ENCODE measurements around the gene CT45A10.
"Not testable (repeated sequence)": the region's sequence is repeated elsewhere in the genome, so short reads cannot be mapped to it uniquely, and the experiment has no call there.

Gene CT45A10

GRCh38 chrX:135871712-135872111 lies 21.5 kb downstream of the CT45A10 start, which contains the start of gene CT45A9:
Gene CT45A9 (minus strand): TSS chrX:135871812. CDS start chrX:135868061, 3,751 bp downstream.
- not testable (repeated sequence) for H3K27me3 ChIP-seq (ENCODE audit: insufficient read depth, low read length, poor library complexity, severe bottlenecking); H3K4me2 ChIP-seq (ENCODE audit: low read depth, low read length, poor library complexity, severe bottlenecking); H3F3A ChIP-seq (ENCODE audit: low read depth); H3K36me3 ChIP-seq (ENCODE audit: insufficient read depth, low read length); H2AFZ ChIP-seq (ENCODE audit: low read length); H3K9me2 ChIP-seq (replicated peaks; ENCODE audit: low read depth, low read length); H3K9ac ChIP-seq (ENCODE audit: low read depth, low read length, poor library complexity, severe bottlenecking); H4K20me1 ChIP-seq (ENCODE audit: insufficient read depth, low read length, poor library complexity, severe bottlenecking); H3K79me2 ChIP-seq (ENCODE audit: insufficient read depth, low read length); H3K9me3 ChIP-seq (ENCODE audit: insufficient read depth, low read depth, low read length); H3K4me3 ChIP-seq (ENCODE audit: low read length, poor library complexity, severe bottlenecking); H3K4me1 ChIP-seq (ENCODE audit: insufficient read depth, low read length, poor library complexity, severe bottlenecking)

- not testable (repeated sequence) for H3K27me3 ChIP-seq (ENCODE audit: insufficient read depth, low read length, poor library complexity, severe bottlenecking); H2AFZ ChIP-seq (ENCODE audit: low read length); H3K4me3 ChIP-seq (ENCODE audit: low read length, poor library complexity, severe bottlenecking); H3F3A ChIP-seq (ENCODE audit: low read depth); H3K4me2 ChIP-seq (ENCODE audit: low read depth, low read length, poor library complexity, severe bottlenecking); H3K4me1 ChIP-seq (ENCODE audit: insufficient read depth, low read length, poor library complexity, severe bottlenecking); H3K9ac ChIP-seq (ENCODE audit: low read depth, low read length, poor library complexity, severe bottlenecking); H3K9me2 ChIP-seq (replicated peaks; ENCODE audit: low read depth, low read length); H3K79me2 ChIP-seq (ENCODE audit: insufficient read depth, low read length); H3K9me3 ChIP-seq (ENCODE audit: insufficient read depth, low read depth, low read length); H4K20me1 ChIP-seq (ENCODE audit: insufficient read depth, low read length, poor library complexity, severe bottlenecking); H3K36me3 ChIP-seq (ENCODE audit: insufficient read depth, low read length)
Observed at GRCh38 chrX:135854438-135854837, 38.8 kb downstream of the CT45A10 start, which contains the start of gene CT45A8. Gene CT45A8 (minus strand): TSS chrX:135854538. CDS start chrX:135850783, 3,755 bp downstream.

- H3K27me3 ChIP-seq (ENCODE audit: insufficient read depth, low read length, poor library complexity, severe bottlenecking); H2AFZ ChIP-seq (ENCODE audit: low read length); H3K9ac ChIP-seq (ENCODE audit: low read depth, low read length, poor library complexity, severe bottlenecking); H3K79me2 ChIP-seq (ENCODE audit: insufficient read depth, low read length); H3K4me1 ChIP-seq (ENCODE audit: insufficient read depth, low read length, poor library complexity, severe bottlenecking); H3K9me3 ChIP-seq (ENCODE audit: insufficient read depth, low read depth, low read length); H3K36me3 ChIP-seq (ENCODE audit: insufficient read depth, low read length); H3F3A ChIP-seq (ENCODE audit: low read depth); H4K20me1 ChIP-seq (ENCODE audit: insufficient read depth, low read length, poor library complexity, severe bottlenecking); H3K9me2 ChIP-seq (replicated peaks; ENCODE audit: low read depth, low read length); H3K4me2 ChIP-seq (ENCODE audit: low read depth, low read length, poor library complexity, severe bottlenecking); H3K4me3 ChIP-seq (ENCODE audit: low read length, poor library complexity, severe bottlenecking): not testable (repeated sequence)
Observed at GRCh38 chrX:135837180-135837579, 56.1 kb downstream of the CT45A10 start, which contains the start of gene CT45A7. Gene CT45A7 (minus strand): TSS chrX:135837280. CDS start chrX:135833533, 3,747 bp downstream.

Measured in Loucy (cell line).